K562 (cell line): ENCODE results near the gene PPP4R4. TPM values are rescaled to one million over a fixed set of nuclear protein-coding genes. Genes with fewer than 3 reads are reported as not detected.

Experiments used
- ATAC-seq: fragments of 200-7000 bp; cut with Tn5 transposase; 3 replicates; pipeline ENCODE4 v1.9.1; 2020; ENCODE audit warnings: moderate library complexity
- BruUV-seq: library from RNA; stranded (reverse); fragments of 400-500 nt; replicated peaks from 2 replicates; lab custom pipeline; 2021; lab: Mats Ljungman, UMichigan
- CTCF ChIA-PET: fragments of 300-600 bp; formaldehyde crosslinking; extraction: SDS; loops from one replicate; lab custom pipeline; 2021; ENCODE audit warnings: low intra/inter-chr PET ratio; lab: Yijun Ruan, JAX
- POLR2A ChIA-PET: fragments of 300-600, 350-650 bp; sonication (Branson Sonifier 250); formaldehyde crosslinking; extraction: SDS; loops from one replicate; lab custom pipeline; 2021; ENCODE audit warnings: antibody characterized with exemption, inconsistent platforms; lab: Yijun Ruan, JAX
- DNase-seq, 4 experiments: peaks; one replicate each; pipeline versions ENCODE4 v3.0.0 to v3.0.0-alpha.2; 2011 to 2018; ENCODE audit warnings: low spot score in 3 of 4, mixed read lengths in 3 of 4; ENCODE audit errors: extremely low read depth in 1 of 4
- FAIRE-seq: peaks from 2 replicates; lab custom pipeline; 2011; peaks lifted over from hg19 to GRCh38; lab: Jason Lieb, UNC
- H2AFZ ChIP-seq: 2 replicates; pipeline ENCODE4 v1.6.0; 2011; ENCODE audit warnings: low read depth, low read length, control low read depth, inconsistent platforms
- H3K27ac ChIP-seq: fragments of 200-600 bp; 3 replicates; pipeline ENCODE4 v1.8.0; 2011; ENCODE audit warnings: low read depth, mild to moderate bottlenecking, control low read depth, inconsistent platforms, low read length, moderate library complexity, mixed read lengths; ENCODE audit errors: extremely low read depth
- H3K27me3 ChIP-seq, 2 experiments: fragments of 300-600 bp in 1 of 2; 2 replicates in 1 of 2; 3 replicates in 1 of 2; pipeline versions ENCODE4 v1.6.0 to v1.8.0; 2011; ENCODE audit warnings: inconsistent platforms in 2 of 2, low read length in 2 of 2, mild to moderate bottlenecking in 1 of 2, mixed read lengths in 1 of 2, moderate library complexity in 1 of 2; ENCODE audit not compliant: control insufficient read depth in 2 of 2, insufficient read depth in 2 of 2
- H3K36me3 ChIP-seq: fragments of 300-600 bp; 3 replicates; pipeline ENCODE4 v1.8.0; 2011; ENCODE audit warnings: mild to moderate bottlenecking, low read length, inconsistent platforms; ENCODE audit not compliant: control insufficient read depth, insufficient read depth
- H3K4me1 ChIP-seq, 2 experiments: fragments of 200-600 bp in 1 of 2; replicated peaks in 1 of 2; 2 replicates in 1 of 2; 3 replicates in 1 of 2; pipeline versions ENCODE4 v1.5.1 to v1.8.0; 2011; ENCODE audit warnings: inconsistent platforms in 2 of 2, low read length in 2 of 2, mild to moderate bottlenecking in 1 of 2, mixed read lengths in 1 of 2, moderate library complexity in 1 of 2; ENCODE audit not compliant: control insufficient read depth in 2 of 2, insufficient read depth in 2 of 2
- H3K4me2 ChIP-seq: 2 replicates; pipeline ENCODE4 v1.6.1; 2011; ENCODE audit warnings: low read length, control low read depth, inconsistent platforms, mixed read lengths; ENCODE audit not compliant: insufficient read depth
- H3K4me3 ChIP-seq: fragments of 200-600 bp; sonication (generic), shearing (Covaris generic); 2 replicates; pipeline ENCODE4 v1.5.1; 2016; ENCODE audit warnings: control low read depth, inconsistent platforms
- H3K79me2 ChIP-seq: fragments of 200-600 bp; 3 replicates; pipeline ENCODE4 v1.8.0; 2011; ENCODE audit warnings: low read length, inconsistent platforms; ENCODE audit not compliant: control insufficient read depth, insufficient read depth
- H3K9ac ChIP-seq, 2 experiments: 2 replicates each; pipeline versions ENCODE4 v1.6.0 to v1.6.1; 2011; ENCODE audit warnings: low read depth in 2 of 2, low read length in 2 of 2, control low read depth in 1 of 2, inconsistent platforms in 1 of 2, mild to moderate bottlenecking in 1 of 2, mixed read lengths in 1 of 2; ENCODE audit not compliant: insufficient read depth in 1 of 2
- H3K9me1 ChIP-seq: one replicate; pipeline ENCODE4 v1.6.0; 2011; ENCODE audit warnings: inconsistent platforms, mild to moderate bottlenecking, low read length, moderate library complexity; ENCODE audit not compliant: control insufficient read depth, insufficient read depth
- H3K9me3 ChIP-seq: replicated peaks from 2 replicates; pipeline ENCODE4 v1.5.1; 2011; ENCODE audit warnings: low read depth, low read length, inconsistent platforms; ENCODE audit not compliant: control insufficient read depth, insufficient read depth
- H4K20me1 ChIP-seq: replicated peaks from 2 replicates; pipeline ENCODE4 v1.6.1; 2011; ENCODE audit warnings: low read length, inconsistent platforms, mixed read lengths; ENCODE audit not compliant: control insufficient read depth, insufficient read depth
- CEBPG ChIP-seq, 3 experiments: fragments of 200-800 bp in 1 of 3; sonication (Bioruptor generic) in 1 of 3; sonication (generic) in 1 of 3; formaldehyde crosslinking in 1 of 3; IDR thresholded peaks in 2 of 3; conservative IDR thresholded peaks in 1 of 3; 2 replicates each; pipeline versions ENCODE4 v1.6.1 to v1.8.0; 2016 to 2022; ENCODE audit warnings: missing compliant biosample characterization in 2 of 3, missing genetic modification characterization in 2 of 3, mild to moderate bottlenecking in 1 of 3, missing genetic modification reagents in 1 of 3
- NFRKB ChIP-seq: fragments of 450-650 bp; IDR thresholded peaks from 2 replicates; pipeline ENCODE4 v1.6.1; 2016; ENCODE audit warnings: low read depth
- POLR2G ChIP-seq: fragments of 200-400 bp; formaldehyde crosslinking; IDR thresholded peaks from 2 replicates; pipeline ENCODE4 v1.6.1; 2017; ENCODE audit warnings: low read depth, mild to moderate bottlenecking, antibody characterized with exemption, low read length, moderate library complexity
- SOX6 ChIP-seq: fragments of 450-650 bp; IDR thresholded peaks from 2 replicates; pipeline ENCODE4 v1.6.1; 2014; ENCODE audit warnings: mild to moderate bottlenecking
- TBL1XR1 ChIP-seq, 2 experiments: IDR thresholded peaks; 2 replicates each; pipeline ENCODE4 v1.6.1; 2012; ENCODE audit warnings: improper control_type of control experiment in 2 of 2, low read length in 2 of 2, mild to moderate bottlenecking in 1 of 2
- ZBTB43 ChIP-seq: sonication (generic); formaldehyde crosslinking; IDR thresholded peaks from 2 replicates; pipeline ENCODE4 v1.8.0; 2023; ENCODE audit warnings: mild to moderate bottlenecking, missing genetic modification reagents
- ZNF12 ChIP-seq: sonication (generic); formaldehyde crosslinking; IDR thresholded peaks from 2 replicates; pipeline ENCODE4 v1.4.0; 2020; ENCODE audit warnings: mild to moderate bottlenecking, missing genetic modification reagents
- ZNF444 ChIP-seq: fragments of 250-450 bp; sonication (Bioruptor Pico); IDR thresholded peaks from 2 replicates; pipeline ENCODE4 v1.4.0; 2020; ENCODE audit warnings: mild to moderate bottlenecking, moderate library complexity
- ZNF609 ChIP-seq: sonication (generic); formaldehyde crosslinking; IDR thresholded peaks from 2 replicates; pipeline ENCODE4 v1.8.1; 2023; ENCODE audit warnings: missing genetic modification reagents, mild to moderate bottlenecking, borderline replicate concordance
- ZNF77 ChIP-seq: fragments of 250-450 bp; sonication (Bioruptor Pico); IDR thresholded peaks from 2 replicates; pipeline ENCODE4 v1.5.0; 2020
- WGBS: fragments of 100-300 bp; shearing (Covaris generic); methylation state at CpG from one replicate; pipeline ENCODE4 v1.1.6; 2016; ENCODE audit warnings: low coverage, mixed read lengths; ENCODE audit not compliant: insufficient coverage; ENCODE audit errors: missing lambda C conversion rate; 5-methylcytosine and 5-hydroxymethylcytosine counted together
- in situ Hi-C: fragments of 300-500 bp; cut with MboI; formaldehyde crosslinking; loops from 4 replicates; pipeline ENCODE4 v1.15.0; 2018; ENCODE audit warnings: inconsistent platforms, mixed read lengths
- intact Hi-C: fragments of 100-400 bp; cut with micrococcal nuclease; formaldehyde crosslinking; loops from 2 replicates; pipeline ENCODE4 v1.14.2; 2022
- polyA plus RNA-seq, 8 experiments: library from polyadenylated mRNA; depleted of rRNA in 4 of 8; stranded (reverse) in 5 of 8; unstranded in 3 of 8; fragments of >200 nt; fragmentation: Nextera tagmentation in 2 of 8; fragmentation: Illumina TruSeq in 1 of 8; extraction: Ambion mirVana in 2 of 8; extraction: Trizol in 1 of 8; gene quantifications; 2 replicates each; pipeline versions ENCODE4 v1.2.1 to v1.2.3, GENCODE V29; 2011 to 2014; ENCODE audit warnings: inconsistent platforms in 1 of 8, missing spikeins in 1 of 8
- total RNA-seq, 7 experiments: library from RNA; depleted of rRNA in 6 of 7; stranded (reverse); fragments of >200 nt in 6 of 7; fragmentation: Illumina TruSeq in 2 of 7; extraction: Trizol in 2 of 7; gene quantifications; 2 replicates each; pipeline versions ENCODE4 v1.2.1 to v1.2.3, GENCODE V29; 2011 to 2021; ENCODE audit warnings: low replicate concordance in 1 of 7
- TF ChIP-seq, protein P1 (sequence below): IDR thresholded peaks from 2 replicates; pipeline ENCODE4 v1.6.1; 2011; ENCODE audit not compliant: insufficient read length; ENCODE audit errors: extremely low read depth
- TF ChIP-seq, protein P2 (sequence below), 3 experiments: fragments of 200-800 bp in 1 of 3; sonication (Bioruptor generic) in 1 of 3; sonication (generic) in 1 of 3; formaldehyde crosslinking in 1 of 3; IDR thresholded peaks; 2 replicates each; pipeline versions ENCODE4 v1.6.1 to v1.8.0; 2016 to 2022; ENCODE audit warnings: mild to moderate bottlenecking in 2 of 3, missing compliant biosample characterization in 2 of 3, missing genetic modification characterization in 2 of 3, missing genetic modification reagents in 1 of 3

PPP4R4 gene
- total and polyA plus RNA-seq, 9 of the 15 experiments (the other 6 are each of a cell fraction or from before 2014, with no cell fraction given), result 0.11 to 0.26 TPM; not detected in 7

DNA sequence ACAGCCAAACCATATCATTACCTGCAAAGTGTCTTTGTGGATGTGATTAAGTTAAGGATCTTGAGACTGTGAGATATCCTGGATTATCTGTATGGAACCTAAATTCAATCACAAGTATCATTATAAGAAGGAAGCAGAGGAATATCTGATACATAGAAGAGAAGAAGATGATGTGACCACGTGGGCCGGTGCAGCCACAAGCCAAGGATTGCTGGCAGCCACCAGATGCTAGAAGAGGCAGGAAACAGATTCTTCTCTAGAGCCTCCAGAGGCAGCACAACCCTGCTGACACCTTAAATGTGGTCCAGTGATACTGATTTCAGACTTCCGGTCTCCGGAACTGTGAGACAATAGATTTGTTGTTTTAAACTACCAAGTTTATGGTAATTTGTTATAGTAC lies 38.6 kb upstream of the PPP4R4 start:
- no peaks in the 10 kb centered on the region for H3K9me1 ChIP-seq
- WGBS, result 3% methylated on average over 4 of the region's 4 CpGs
- in situ Hi-C loops (loop anchor here (5.0 kb wide), 1 partner anchor 98 kb away; no protein-coding TSS in a partner anchor), intact Hi-C loops (no loop called here)
- no peaks in the 10 kb centered on the region for H3K79me2 ChIP-seq
- ChIA-PET CTCF (interaction anchor here (1.1 to 2.1 kb wide), 2 partner anchors 84 to 99 kb away, joined by 3 to 14 read pairs; no protein-coding TSS in a partner anchor), POLR2A (no interaction called here)
- no peak overlapping the region for H3K4me3 ChIP-seq
- no peaks in the 10 kb centered on the region; the same call in 1 of the 2 replicates for H3K9me3 ChIP-seq
- H3K4me1 ChIP-seq, result no peaks in the 10 kb centered on the region; a peak in 2 of 5 replicates
- FAIRE-seq (no peak), DNase-seq (no peak), ATAC-seq (no peak)
- no peak overlapping the region for H3K4me2 ChIP-seq
- BruUV-seq, result no TSS peak
- H3K27ac ChIP-seq, result no peak overlapping the region
- no peaks in the 10 kb centered on the region for H4K20me1 ChIP-seq
- no peak overlapping the region for H2AFZ ChIP-seq
- H3K9ac ChIP-seq, result no peak overlapping the region
- H3K27me3 ChIP-seq, result peaks cover 0 to 15% of the 10 kb centered on the region in 2 experiments; a peak in 2 of 5 replicates
- H3K36me3 ChIP-seq, result no peaks in the 10 kb centered on the region
- TF ChIP-seq TBL1XR1 (IDR thresholded peaks at IDR 0.05; ENCODE audit: low read length in 2 of 2), result no peak
- no peak for TF ChIP-seq CEBPG (CRISPR knock-in tag; IDR thresholded peaks at IDR 0.05)
- TF ChIP-seq CEBPG (tag; conservative IDR thresholded peaks at IDR 0.05 in 1 of 2, IDR thresholded peaks at IDR 0.05 in 1 of 2), result no peak
- no peak for TF ChIP-seq SOX6
- TF ChIP-seq ZBTB43 (CRISPR knock-in tag), result no peak
- no peak for TF ChIP-seq ZNF444 (CRISPR knock-in tag)
- TF ChIP-seq ZNF12 (CRISPR knock-in tag), result no peak
- TF ChIP-seq, protein P1, sequence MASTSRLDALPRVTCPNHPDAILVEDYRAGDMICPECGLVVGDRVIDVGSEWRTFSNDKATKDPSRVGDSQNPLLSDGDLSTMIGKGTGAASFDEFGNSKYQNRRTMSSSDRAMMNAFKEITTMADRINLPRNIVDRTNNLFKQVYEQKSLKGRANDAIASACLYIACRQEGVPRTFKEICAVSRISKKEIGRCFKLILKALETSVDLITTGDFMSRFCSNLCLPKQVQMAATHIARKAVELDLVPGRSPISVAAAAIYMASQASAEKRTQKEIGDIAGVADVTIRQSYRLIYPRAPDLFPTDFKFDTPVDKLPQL, result no peak
- TF ChIP-seq ZNF609 (CRISPR knock-in tag), result no peak
- TF ChIP-seq NFRKB, result no peak
- TF ChIP-seq, protein P2, sequence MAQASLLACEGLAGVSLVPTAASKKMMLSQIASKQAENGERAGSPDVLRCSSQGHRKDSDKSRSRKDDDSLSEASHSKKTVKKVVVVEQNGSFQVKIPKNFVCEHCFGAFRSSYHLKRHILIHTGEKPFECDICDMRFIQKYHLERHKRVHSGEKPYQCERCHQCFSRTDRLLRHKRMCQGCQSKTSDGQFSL (CRISPR knock-in tag; IDR thresholded peaks at IDR 0.05), result no peak
- TF ChIP-seq, protein P2 (tag; IDR thresholded peaks at IDR 0.05), result no peak
- TF ChIP-seq ZNF77 (CRISPR knock-in tag), result no peak
- no peak for TF ChIP-seq POLR2G
